SK-N-SH (cell line): ENCODE measurements around the gene BMF. TPM values are rescaled to one million over a fixed set of nuclear protein-coding genes. Genes with fewer than 3 reads are reported as not detected.

Experiments used
- CTCF ChIA-PET: fragments of 300-600, 350-600 bp; formaldehyde crosslinking; extraction: SDS; loops from one replicate; lab custom pipeline; 2021; lab: Yijun Ruan, JAX
- POLR2A ChIA-PET: fragments of 350-600 bp; sonication (Branson Sonifier 250); formaldehyde crosslinking; extraction: SDS; loops from one replicate; lab custom pipeline; 2020; ENCODE audit warnings: antibody characterized with exemption, inconsistent platforms; lab: Yijun Ruan, JAX
- DNase-seq: peaks from one replicate; pipeline ENCODE4 v3.0.0; 2012
- H2AFZ ChIP-seq: fragments of 200-600 bp; sonication (generic); 2 replicates; pipeline ENCODE4 v1.8.1; 2016; ENCODE audit warnings: antibody characterized with exemption, mild to moderate bottlenecking, low read depth
- H3F3A ChIP-seq: fragments of 200-600 bp; sonication (generic); replicated peaks from 2 replicates; pipeline ENCODE3; 2016; ENCODE audit warnings: antibody characterized with exemption, mild to moderate bottlenecking; ENCODE audit not compliant: insufficient read depth
- H3K27ac ChIP-seq, 2 experiments: fragments of 200-500 bp in 1 of 2; fragments of 200-600 bp in 1 of 2; sonication (Bioruptor generic) in 1 of 2; sonication (generic), shearing (Covaris generic) in 1 of 2; 2 replicates each; pipeline versions ENCODE4 v1.5.1 to v1.6.1; 2014 to 2016; ENCODE audit warnings: low read depth in 2 of 2, inconsistent platforms in 1 of 2, low read length in 1 of 2, mild to moderate bottlenecking in 1 of 2, mixed read lengths in 1 of 2
- H3K27me3 ChIP-seq: fragments of 200-600 bp; sonication (generic), shearing (Covaris generic); 2 replicates; pipeline ENCODE4 v1.6.1; 2016; ENCODE audit warnings: mixed run types; ENCODE audit not compliant: insufficient read depth
- H3K36me3 ChIP-seq, 2 experiments: fragments of 200-500 bp in 1 of 2; fragments of 200-600 bp in 1 of 2; sonication (Bioruptor generic) in 1 of 2; sonication (generic) in 1 of 2; replicated peaks in 1 of 2; 2 replicates each; pipeline versions ENCODE3 to v1.5.1; 2014 to 2016; ENCODE audit warnings: low read length in 1 of 2, mild to moderate bottlenecking in 1 of 2; ENCODE audit not compliant: insufficient read depth in 2 of 2, control insufficient read depth in 1 of 2
- H3K4me1 ChIP-seq, 2 experiments: fragments of 200-500 bp in 1 of 2; fragments of 200-600 bp in 1 of 2; sonication (Bioruptor generic) in 1 of 2; sonication (generic), shearing (Covaris generic) in 1 of 2; 2 replicates each; pipeline versions ENCODE4 v1.5.1 to v1.6.1; 2014 to 2016; ENCODE audit warnings: low read depth in 1 of 2, low read length in 1 of 2, mixed run types in 1 of 2; ENCODE audit not compliant: insufficient read depth in 2 of 2, control insufficient read depth in 1 of 2
- H3K4me2 ChIP-seq: fragments of 200-600 bp; sonication (generic), shearing (Covaris generic); 2 replicates; pipeline ENCODE4 v1.6.1; 2017; ENCODE audit warnings: mixed run types
- H3K4me3 ChIP-seq, 2 experiments: fragments of 200-500 bp in 1 of 2; fragments of 200-600 bp in 1 of 2; sonication (Bioruptor generic) in 1 of 2; sonication (generic), shearing (Covaris generic) in 1 of 2; 2 replicates each; pipeline versions ENCODE4 v1.5.1 to v1.8.1; 2014 to 2016; ENCODE audit warnings: low read depth in 2 of 2, inconsistent platforms in 1 of 2, low read length in 1 of 2, mild to moderate bottlenecking in 1 of 2, mixed read lengths in 1 of 2, moderate library complexity in 1 of 2
- H3K79me2 ChIP-seq: fragments of 200-600 bp; sonication (generic); 2 replicates; pipeline ENCODE4 v1.8.1; 2017; ENCODE audit warnings: mild to moderate bottlenecking; ENCODE audit not compliant: insufficient read depth
- H3K9ac ChIP-seq: fragments of 200-600 bp; sonication (generic); 2 replicates; pipeline ENCODE4 v1.6.1; 2017; ENCODE audit warnings: mixed run types
- H3K9me2 ChIP-seq: fragments of 200-600 bp; sonication (generic); 2 replicates; pipeline ENCODE4 v1.6.1; 2017; ENCODE audit warnings: mixed run types
- H3K9me3 ChIP-seq: fragments of 200-600 bp; sonication (generic); 2 replicates; pipeline ENCODE4 v1.6.1; 2017; ENCODE audit warnings: mixed run types, mild to moderate bottlenecking, moderate library complexity
- H4K20me1 ChIP-seq: fragments of 200-600 bp; sonication (generic); 2 replicates; pipeline ENCODE4 v1.6.1; 2017; ENCODE audit warnings: mild to moderate bottlenecking, mixed run types; ENCODE audit not compliant: insufficient read depth
- CHD2 ChIP-seq: fragments of 150-350 bp; IDR thresholded peaks from 2 replicates; pipeline ENCODE4 v1.6.1; 2018; ENCODE audit warnings: low read length; ENCODE audit not compliant: partially characterized antibody
- ELF1 ChIP-seq: IDR thresholded peaks from 2 replicates; pipeline ENCODE4 v1.4.0; 2012
- FOXJ3 ChIP-seq: sonication (generic); formaldehyde crosslinking; IDR thresholded peaks from 2 replicates; pipeline ENCODE4 v1.5.1; 2020; ENCODE audit warnings: mild to moderate bottlenecking, missing genetic modification reagents
- FOXM1 ChIP-seq: IDR thresholded peaks from 2 replicates; pipeline ENCODE4 v1.4.0; 2012; ENCODE audit warnings: low read depth, mild to moderate bottlenecking
- GABPA ChIP-seq: IDR thresholded peaks from 2 replicates; pipeline ENCODE4 v1.4.0; 2012; ENCODE audit warnings: low read depth, mild to moderate bottlenecking
- MXI1 ChIP-seq: IDR thresholded peaks from 2 replicates; pipeline ENCODE4 v1.6.1; 2012; ENCODE audit warnings: mild to moderate bottlenecking, low read depth, low read length, improper control_type of control experiment
- NFIC ChIP-seq: IDR thresholded peaks from 2 replicates; pipeline ENCODE4 v1.4.0; 2012; ENCODE audit warnings: borderline replicate concordance
- POLR2AphosphoS5 ChIP-seq: IDR thresholded peaks from 2 replicates; pipeline ENCODE4 v1.6.1; 2012; ENCODE audit warnings: low read depth, low read length
- RAD21 ChIP-seq: IDR thresholded peaks from 2 replicates; pipeline ENCODE4 v1.6.1; 2012; ENCODE audit warnings: mild to moderate bottlenecking, low read length
- RCOR1 ChIP-seq: fragments of 150-350 bp; IDR thresholded peaks from 2 replicates; pipeline ENCODE4 v1.6.1; 2017; ENCODE audit warnings: antibody characterized with exemption, low read length
- SMC3 ChIP-seq: IDR thresholded peaks from 2 replicates; pipeline ENCODE4 v1.6.1; 2012; ENCODE audit warnings: low read depth, low read length, improper control_type of control experiment
- TCF12 ChIP-seq: IDR thresholded peaks from 2 replicates; pipeline ENCODE4 v1.4.0; 2012
- TEAD4 ChIP-seq: IDR thresholded peaks from 2 replicates; pipeline ENCODE4 v1.4.0; 2012; ENCODE audit warnings: mild to moderate bottlenecking, borderline replicate concordance; ENCODE audit not compliant: insufficient read depth
- YY1 ChIP-seq: IDR thresholded peaks from 2 replicates; pipeline ENCODE4 v1.4.0; 2012; ENCODE audit warnings: low read depth, mild to moderate bottlenecking
- WGBS: methylation state at CpG from one replicate; pipeline ENCODE4 v1.1.6; 2017; ENCODE audit warnings: low lambda C conversion rate; 5-methylcytosine and 5-hydroxymethylcytosine counted together
- polyA plus RNA-seq, 3 experiments: library from polyadenylated mRNA; depleted of rRNA; stranded (reverse); fragments of >200 nt; gene quantifications; 2 replicates each; pipeline ENCODE4 v1.2.3, GENCODE V29; 2012
- TF ChIP-seq, protein P1 (sequence below): IDR thresholded peaks from 2 replicates; pipeline ENCODE4 v1.4.0; 2012; ENCODE audit warnings: low read depth, borderline replicate concordance
- TF ChIP-seq, protein P2 (sequence below): fragments of 150-350 bp; IDR thresholded peaks from 2 replicates; pipeline ENCODE4 v1.6.1; 2017; ENCODE audit warnings: antibody characterized with exemption, low read length, low read depth, borderline replicate concordance
- TF ChIP-seq, protein P3 (sequence below): IDR thresholded peaks from 2 replicates; pipeline ENCODE4 v1.4.0; 2012; ENCODE audit warnings: low read depth, borderline replicate concordance
- TF ChIP-seq, protein P4 (sequence below): fragments of 150-350 bp; IDR thresholded peaks from 2 replicates; pipeline ENCODE4 v1.6.1; 2016; ENCODE audit warnings: mild to moderate bottlenecking, low read depth, low read length

The BMF gene
- polyA plus RNA-seq, 1 of the 3 experiments (the other 2 are of a cell fraction) = 0.72 TPM

DNA sequence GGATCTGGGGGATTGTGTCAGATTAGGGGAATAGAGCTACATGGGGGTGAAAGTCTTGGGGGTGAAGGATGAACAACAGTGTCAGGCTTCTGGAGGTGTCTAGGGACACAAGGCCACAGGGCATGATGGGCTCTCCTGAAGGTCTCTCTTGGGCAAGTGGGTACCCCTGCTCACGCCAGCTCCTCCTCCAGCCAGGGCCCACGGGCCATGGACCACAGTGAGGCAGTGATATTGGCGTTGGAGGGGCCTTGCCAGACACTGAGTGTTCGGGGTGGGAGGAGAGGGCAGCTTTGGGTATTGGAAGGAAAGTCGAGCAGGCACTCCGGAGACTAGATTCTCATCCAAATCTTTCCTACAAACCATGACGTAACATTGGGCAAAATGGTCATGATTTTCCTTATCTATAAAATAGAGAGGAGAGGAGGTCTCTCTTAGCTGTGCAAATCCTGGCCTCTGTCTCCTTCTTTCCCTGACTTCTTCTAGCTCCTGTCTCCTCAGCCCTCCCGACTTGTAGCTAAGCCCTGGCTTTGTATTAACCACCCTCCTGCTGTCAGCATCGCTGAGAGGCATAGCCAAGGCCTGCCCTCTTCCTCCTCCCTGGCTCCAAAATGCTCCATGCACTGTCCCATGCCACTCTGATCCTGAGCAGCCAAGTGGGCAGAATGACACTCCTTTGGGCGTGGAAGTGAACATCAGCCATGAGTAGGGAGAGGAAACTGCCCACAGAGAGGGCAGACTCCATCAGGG, 45.7 kb downstream of the BMF start (continued):
- TF ChIP-seq NFIC = no peak
- TF ChIP-seq SMC3 = no peak
- no peak for TF ChIP-seq FOXM1
- TF ChIP-seq MXI1 = no peak
- TF ChIP-seq, protein P1, sequence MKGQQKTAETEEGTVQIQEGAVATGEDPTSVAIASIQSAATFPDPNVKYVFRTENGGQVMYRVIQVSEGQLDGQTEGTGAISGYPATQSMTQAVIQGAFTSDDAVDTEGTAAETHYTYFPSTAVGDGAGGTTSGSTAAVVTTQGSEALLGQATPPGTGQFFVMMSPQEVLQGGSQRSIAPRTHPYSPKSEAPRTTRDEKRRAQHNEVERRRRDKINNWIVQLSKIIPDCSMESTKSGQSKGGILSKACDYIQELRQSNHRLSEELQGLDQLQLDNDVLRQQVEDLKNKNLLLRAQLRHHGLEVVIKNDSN = no peak

DNA sequence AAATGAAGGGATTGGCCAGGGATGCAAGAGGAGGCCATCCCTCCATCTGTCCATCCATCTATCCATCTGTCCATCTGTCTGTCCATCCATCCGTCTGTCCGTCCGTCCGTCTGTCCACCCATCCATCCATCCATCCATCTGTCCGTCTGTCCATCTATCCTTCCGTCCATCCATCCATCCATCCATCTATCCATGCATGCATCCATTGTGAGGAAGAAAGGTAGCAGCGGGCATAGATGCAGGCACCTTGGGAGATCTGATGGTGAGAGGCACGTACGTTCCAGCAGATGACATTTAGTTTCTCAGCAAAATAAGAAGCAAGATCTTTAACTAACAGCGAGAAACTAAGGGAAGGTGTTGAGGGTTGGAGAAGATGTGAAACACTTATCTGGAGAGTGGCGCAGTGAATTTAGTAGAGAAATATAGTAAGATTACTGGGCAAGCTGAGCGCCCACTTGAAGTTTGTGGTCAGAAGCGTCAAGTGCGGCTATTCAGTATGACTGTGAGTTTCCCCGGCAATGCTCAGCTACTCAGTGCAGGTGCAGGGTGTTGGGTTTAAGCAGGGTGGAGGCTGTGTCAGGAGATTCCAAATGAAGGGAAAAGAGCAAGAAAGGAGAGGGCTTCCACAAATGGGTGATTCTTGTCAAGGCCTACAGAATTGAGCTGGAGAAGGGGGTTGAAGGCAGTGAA, 47.3 kb downstream of the BMF start:
- Histone ChIP-seq H3K79me2 (no peaks in the 10 kb centered on the region), H2AFZ (no peak overlapping the region), H4K20me1 (no peaks in the 10 kb centered on the region), H3K9ac (no peak overlapping the region), H3K27ac (no peak overlapping the region), H3K9me3 (no peaks in the 10 kb centered on the region), H3K9me2 (no peaks in the 10 kb centered on the region), H3K4me1 (peaks cover 10 to 20% of the 10 kb centered on the region in 2 experiments; a peak in 3 of 4 replicates), H3K4me2 (no peak overlapping the region), H3F3A (no peaks in the 10 kb centered on the region), H3K36me3 (no peaks in the 10 kb centered on the region), H3K4me3 (no peak overlapping the region), H3K27me3 (no peaks in the 10 kb centered on the region)
- WGBS = 96% methylated on average over 15 of the region's 15 CpGs
- TF ChIP-seq YY1 (no peak), TCF12 (no peak), ELF1 (no peak), GABPA (no peak), FOXM1 (no peak), SMC3 (no peak), RAD21 (no peak)
- TF ChIP-seq, protein P2, sequence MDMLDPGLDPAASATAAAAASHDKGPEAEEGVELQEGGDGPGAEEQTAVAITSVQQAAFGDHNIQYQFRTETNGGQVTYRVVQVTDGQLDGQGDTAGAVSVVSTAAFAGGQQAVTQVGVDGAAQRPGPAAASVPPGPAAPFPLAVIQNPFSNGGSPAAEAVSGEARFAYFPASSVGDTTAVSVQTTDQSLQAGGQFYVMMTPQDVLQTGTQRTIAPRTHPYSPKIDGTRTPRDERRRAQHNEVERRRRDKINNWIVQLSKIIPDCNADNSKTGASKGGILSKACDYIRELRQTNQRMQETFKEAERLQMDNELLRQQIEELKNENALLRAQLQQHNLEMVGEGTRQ = no peak
- POLR2A ChIA-PET = no interaction called here
- CTCF ChIA-PET = interaction anchor here (0.7 to 2.4 kb wide), 3 partner anchors 12 to 43 kb away, joined by 3 to 8 read pairs (median 4); no protein-coding TSS in a partner anchor
- DNase-seq = no peak

DNA sequence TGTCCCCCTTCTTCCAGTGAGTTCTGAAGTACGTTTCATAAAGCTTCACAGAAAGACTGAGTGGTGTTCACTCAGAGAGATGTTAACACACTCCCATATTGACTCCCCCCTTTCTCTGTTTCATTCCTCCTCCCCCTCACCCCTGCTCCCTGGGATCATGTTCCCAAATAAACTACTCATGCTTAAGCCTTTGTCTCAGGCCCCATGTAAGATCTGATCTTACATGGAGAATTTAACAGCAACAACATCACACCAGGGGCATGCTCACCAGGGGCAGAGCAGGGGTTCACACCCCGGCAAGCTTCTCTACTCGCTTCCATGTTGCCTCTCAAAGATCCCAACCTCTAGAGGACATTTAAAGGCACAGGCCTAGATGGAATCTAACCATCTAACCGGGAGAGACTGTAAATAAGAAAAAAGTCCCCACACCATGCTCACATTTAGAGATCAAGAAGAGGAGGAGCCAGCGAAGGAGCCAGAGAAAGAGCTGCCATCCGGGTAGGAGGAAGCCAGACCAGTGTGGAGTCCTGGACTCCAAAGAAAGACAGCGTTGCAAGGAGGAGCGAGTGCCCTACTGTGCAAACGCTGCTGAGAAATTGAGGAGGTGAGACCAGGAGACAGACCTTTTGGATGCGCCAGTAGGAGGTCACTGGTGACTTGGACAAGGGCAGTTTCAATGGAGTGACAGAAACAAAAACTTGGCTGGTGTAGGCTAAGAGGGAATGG, 48.3 kb downstream of the BMF start:
- no peaks in the 10 kb centered on the region for H3K36me3 ChIP-seq
- no peak for DNase-seq
- H3K27ac ChIP-seq = no peak overlapping the region
- peaks cover 10 to 29% of the 10 kb centered on the region in 2 experiments; a peak in 3 of 4 replicates for H3K4me1 ChIP-seq
- H2AFZ ChIP-seq = no peak overlapping the region
- ChIA-PET CTCF (interaction anchor here (1.1 to 2.3 kb wide), 6 partner anchors 13 to 219 kb away, joined by 3 to 13 read pairs (median 5); no protein-coding TSS in a partner anchor), POLR2A (interaction anchor here (0.6 kb wide), 1 partner anchor 241 kb away, joined by 3 read pairs; no protein-coding TSS in a partner anchor)
- H3K4me3 ChIP-seq = no peak overlapping the region
- 96% methylated on average over 10 of the region's 10 CpGs for WGBS
- no peaks in the 10 kb centered on the region for H3K27me3 ChIP-seq
- H3K9me2 ChIP-seq = no peaks in the 10 kb centered on the region
- no peaks in the 10 kb centered on the region for H3F3A ChIP-seq
- no peaks in the 10 kb centered on the region for H4K20me1 ChIP-seq
- H3K79me2 ChIP-seq = no peaks in the 10 kb centered on the region
- no peak overlapping the region for H3K4me2 ChIP-seq
- no peaks in the 10 kb centered on the region for H3K9me3 ChIP-seq
- H3K9ac ChIP-seq = no peak overlapping the region
- TF ChIP-seq FOXJ3 (no peak), GABPA (no peak), TEAD4 (no peak), RCOR1 (no peak), YY1 (no peak), POLR2AphosphoS5 (no peak), CHD2 (no peak)
- TF ChIP-seq, protein P3, sequence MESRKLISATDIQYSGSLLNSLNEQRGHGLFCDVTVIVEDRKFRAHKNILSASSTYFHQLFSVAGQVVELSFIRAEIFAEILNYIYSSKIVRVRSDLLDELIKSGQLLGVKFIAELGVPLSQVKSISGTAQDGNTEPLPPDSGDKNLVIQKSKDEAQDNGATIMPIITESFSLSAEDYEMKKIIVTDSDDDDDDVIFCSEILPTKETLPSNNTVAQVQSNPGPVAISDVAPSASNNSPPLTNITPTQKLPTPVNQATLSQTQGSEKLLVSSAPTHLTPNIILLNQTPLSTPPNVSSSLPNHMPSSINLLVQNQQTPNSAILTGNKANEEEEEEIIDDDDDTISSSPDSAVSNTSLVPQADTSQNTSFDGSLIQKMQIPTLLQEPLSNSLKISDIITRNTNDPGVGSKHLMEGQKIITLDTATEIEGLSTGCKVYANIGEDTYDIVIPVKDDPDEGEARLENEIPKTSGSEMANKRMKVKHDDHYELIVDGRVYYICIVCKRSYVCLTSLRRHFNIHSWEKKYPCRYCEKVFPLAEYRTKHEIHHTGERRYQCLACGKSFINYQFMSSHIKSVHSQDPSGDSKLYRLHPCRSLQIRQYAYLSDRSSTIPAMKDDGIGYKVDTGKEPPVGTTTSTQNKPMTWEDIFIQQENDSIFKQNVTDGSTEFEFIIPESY = no peak
- TF ChIP-seq, protein P1 = no peak
- TF ChIP-seq, protein P4, sequence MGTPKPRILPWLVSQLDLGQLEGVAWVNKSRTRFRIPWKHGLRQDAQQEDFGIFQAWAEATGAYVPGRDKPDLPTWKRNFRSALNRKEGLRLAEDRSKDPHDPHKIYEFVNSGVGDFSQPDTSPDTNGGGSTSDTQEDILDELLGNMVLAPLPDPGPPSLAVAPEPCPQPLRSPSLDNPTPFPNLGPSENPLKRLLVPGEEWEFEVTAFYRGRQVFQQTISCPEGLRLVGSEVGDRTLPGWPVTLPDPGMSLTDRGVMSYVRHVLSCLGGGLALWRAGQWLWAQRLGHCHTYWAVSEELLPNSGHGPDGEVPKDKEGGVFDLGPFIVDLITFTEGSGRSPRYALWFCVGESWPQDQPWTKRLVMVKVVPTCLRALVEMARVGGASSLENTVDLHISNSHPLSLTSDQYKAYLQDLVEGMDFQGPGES = no peak
